ENCODE measurements around the gene DHX57.
A peak's percentile ranks its signal among the peaks of the same experiment; 100 is the strongest.

DNA sequence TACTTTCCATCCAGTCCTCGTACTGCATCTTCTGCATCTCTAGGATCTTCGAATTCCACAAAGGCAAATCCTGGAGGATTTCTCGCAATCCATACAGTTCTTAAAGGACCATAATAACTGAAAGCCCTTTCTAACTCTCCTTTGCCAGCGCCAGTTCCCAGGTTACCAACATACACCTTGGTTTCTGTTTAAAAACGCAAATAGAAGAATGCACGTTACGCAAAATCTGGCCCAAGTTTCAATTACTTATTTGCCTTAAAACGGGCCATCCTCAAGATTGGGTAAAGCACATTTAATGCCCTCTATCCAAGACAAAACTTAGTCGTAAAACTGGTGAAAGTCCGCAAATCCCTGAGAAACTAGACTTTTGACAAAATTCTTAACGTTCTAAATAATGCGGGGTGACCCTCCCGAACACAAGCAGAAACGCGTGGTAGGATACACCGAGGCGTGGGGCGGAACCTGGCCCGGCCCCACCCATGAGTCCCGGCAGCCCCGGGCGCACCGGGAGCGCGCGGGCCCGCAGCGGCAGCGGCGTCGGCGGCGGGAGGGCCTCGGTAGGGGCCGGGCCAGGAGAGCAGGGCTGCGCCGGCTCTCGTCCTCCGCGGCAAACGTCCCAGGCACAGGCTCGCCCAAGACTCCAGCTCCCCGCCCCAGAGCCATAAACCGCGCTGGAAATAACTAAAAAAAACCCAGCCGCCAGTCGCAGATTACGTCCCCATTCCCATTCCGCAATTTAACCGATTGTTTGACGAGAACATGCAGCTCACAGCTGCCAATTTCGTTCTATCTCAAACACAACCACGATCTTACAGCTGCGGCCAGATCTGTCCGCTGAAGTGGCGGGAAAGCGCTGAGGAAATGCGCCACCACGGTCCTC is 125.5 kb downstream of the DHX57 start:
- TF ChIP-seq, protein P1, sequence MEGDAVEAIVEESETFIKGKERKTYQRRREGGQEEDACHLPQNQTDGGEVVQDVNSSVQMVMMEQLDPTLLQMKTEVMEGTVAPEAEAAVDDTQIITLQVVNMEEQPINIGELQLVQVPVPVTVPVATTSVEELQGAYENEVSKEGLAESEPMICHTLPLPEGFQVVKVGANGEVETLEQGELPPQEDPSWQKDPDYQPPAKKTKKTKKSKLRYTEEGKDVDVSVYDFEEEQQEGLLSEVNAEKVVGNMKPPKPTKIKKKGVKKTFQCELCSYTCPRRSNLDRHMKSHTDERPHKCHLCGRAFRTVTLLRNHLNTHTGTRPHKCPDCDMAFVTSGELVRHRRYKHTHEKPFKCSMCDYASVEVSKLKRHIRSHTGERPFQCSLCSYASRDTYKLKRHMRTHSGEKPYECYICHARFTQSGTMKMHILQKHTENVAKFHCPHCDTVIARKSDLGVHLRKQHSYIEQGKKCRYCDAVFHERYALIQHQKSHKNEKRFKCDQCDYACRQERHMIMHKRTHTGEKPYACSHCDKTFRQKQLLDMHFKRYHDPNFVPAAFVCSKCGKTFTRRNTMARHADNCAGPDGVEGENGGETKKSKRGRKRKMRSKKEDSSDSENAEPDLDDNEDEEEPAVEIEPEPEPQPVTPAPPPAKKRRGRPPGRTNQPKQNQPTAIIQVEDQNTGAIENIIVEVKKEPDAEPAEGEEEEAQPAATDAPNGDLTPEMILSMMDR (IDR thresholded peaks at IDR 0.05; ENCODE audit: insufficient read depth, low read length), result no peak
- TF ChIP-seq POLR2AphosphoS5 (IDR thresholded peaks at IDR 0.05; ENCODE audit: low read depth) (no peak), GABPA (IDR thresholded peaks at IDR 0.05; ENCODE audit: low read depth) (no peak), REST (IDR thresholded peaks at IDR 0.05; ENCODE audit: insufficient replicate concordance, low read depth) (no peak), SPI1 (IDR thresholded peaks at IDR 0.05; ENCODE audit: borderline replicate concordance, low read depth) (peak; percentile 27; the same call in 1 of the 2 replicates)

Data from HL-60 (cell line).